HL-60 (cell line): Measurements from ENCODE around the gene GRID1.

Experiments
- DNase-seq, 2 experiments: peaks; one replicate each; pipeline ENCODE4 v3.0.0-alpha.2; 2010 to 2020; ENCODE audit warnings: low read depth in 1 of 2, low spot score in 1 of 2
- H3K27ac ChIP-seq: fragments of 250-450 bp; sonication (Bioruptor Pico); replicated peaks from 2 replicates; pipeline ENCODE4 v1.5.1; 2020; ENCODE audit warnings: mild to moderate bottlenecking, moderate library complexity
- H3K27me3 ChIP-seq: fragments of 250-450 bp; sonication (Bioruptor Pico); 2 replicates; pipeline ENCODE4 v1.5.1; 2021; ENCODE audit warnings: mild to moderate bottlenecking, moderate library complexity; ENCODE audit not compliant: insufficient read depth, poor library complexity, severe bottlenecking
- H3K4me3 ChIP-seq: replicated peaks from 2 replicates; pipeline ENCODE4 v1.5.1; 2011; ENCODE audit warnings: mild to moderate bottlenecking, control low read depth, low read length; ENCODE audit not compliant: insufficient read depth
- GABPA ChIP-seq: IDR thresholded peaks from 2 replicates; pipeline ENCODE4 v1.6.1; 2012; ENCODE audit warnings: low read depth
- POLR2AphosphoS5 ChIP-seq: IDR thresholded peaks from 2 replicates; pipeline ENCODE4 v1.6.1; 2012; ENCODE audit warnings: low read depth
- REST ChIP-seq: IDR thresholded peaks from 2 replicates; pipeline ENCODE4 v1.6.1; 2012; ENCODE audit warnings: low read depth; ENCODE audit not compliant: insufficient replicate concordance
- SPI1 ChIP-seq: IDR thresholded peaks from 2 replicates; pipeline ENCODE4 v1.6.1; 2012; ENCODE audit warnings: low read depth, mild to moderate bottlenecking, borderline replicate concordance
- TF ChIP-seq, protein P1 (sequence below): IDR thresholded peaks from one replicate; pipeline ENCODE4 v1.5.1; 2011; ENCODE audit warnings: low read length, control low read depth, inconsistent platforms; ENCODE audit not compliant: insufficient read depth

GRID1 gene

DNA sequence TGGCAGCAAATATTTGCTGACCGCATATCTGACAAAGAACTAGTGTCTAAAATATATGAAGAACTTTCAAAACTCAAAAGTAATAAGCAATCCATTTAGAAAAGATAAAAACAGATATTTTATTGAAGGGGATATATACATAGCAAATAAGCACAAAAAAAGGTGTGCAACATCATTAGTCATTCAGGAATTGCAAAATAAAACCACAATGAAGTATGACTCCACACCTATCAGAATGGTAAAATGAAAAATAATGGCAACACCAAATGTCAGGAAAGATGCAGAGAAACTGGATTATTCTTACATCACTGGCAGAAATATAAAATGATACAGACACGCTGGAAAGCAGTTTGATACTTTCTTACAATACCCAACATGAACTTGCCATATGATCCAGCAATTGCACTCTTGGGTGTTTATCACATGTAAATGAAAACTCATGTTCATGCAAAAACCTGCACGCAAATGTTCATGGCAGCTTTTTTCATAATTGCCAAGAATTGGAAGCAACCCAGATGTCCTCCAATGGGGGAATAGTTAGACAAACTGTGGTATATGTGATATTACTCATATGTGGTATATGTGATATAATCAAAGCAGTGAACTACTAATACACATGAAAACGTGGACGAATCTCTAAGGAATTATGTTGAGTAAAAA, 645.5 kb downstream of the GRID1 start:
- Histone ChIP-seq H3K4me3 (no peak overlapping the region), H3K27me3 (no peaks in the 10 kb centered on the region), H3K27ac (no peak overlapping the region)
- TF ChIP-seq POLR2AphosphoS5 (no peak), REST (no peak), GABPA (no peak), SPI1 (no peak)
- TF ChIP-seq, protein P1, sequence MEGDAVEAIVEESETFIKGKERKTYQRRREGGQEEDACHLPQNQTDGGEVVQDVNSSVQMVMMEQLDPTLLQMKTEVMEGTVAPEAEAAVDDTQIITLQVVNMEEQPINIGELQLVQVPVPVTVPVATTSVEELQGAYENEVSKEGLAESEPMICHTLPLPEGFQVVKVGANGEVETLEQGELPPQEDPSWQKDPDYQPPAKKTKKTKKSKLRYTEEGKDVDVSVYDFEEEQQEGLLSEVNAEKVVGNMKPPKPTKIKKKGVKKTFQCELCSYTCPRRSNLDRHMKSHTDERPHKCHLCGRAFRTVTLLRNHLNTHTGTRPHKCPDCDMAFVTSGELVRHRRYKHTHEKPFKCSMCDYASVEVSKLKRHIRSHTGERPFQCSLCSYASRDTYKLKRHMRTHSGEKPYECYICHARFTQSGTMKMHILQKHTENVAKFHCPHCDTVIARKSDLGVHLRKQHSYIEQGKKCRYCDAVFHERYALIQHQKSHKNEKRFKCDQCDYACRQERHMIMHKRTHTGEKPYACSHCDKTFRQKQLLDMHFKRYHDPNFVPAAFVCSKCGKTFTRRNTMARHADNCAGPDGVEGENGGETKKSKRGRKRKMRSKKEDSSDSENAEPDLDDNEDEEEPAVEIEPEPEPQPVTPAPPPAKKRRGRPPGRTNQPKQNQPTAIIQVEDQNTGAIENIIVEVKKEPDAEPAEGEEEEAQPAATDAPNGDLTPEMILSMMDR = no peak
- DNase-seq = no peak

GRCh38 chr10:85719408-85719807, 647.2 kb downstream of the GRID1 start:
- no peak overlapping the region for H3K27ac ChIP-seq
- TF ChIP-seq SPI1 = no peak
- no peak for TF ChIP-seq REST
- TF ChIP-seq, protein P1 = no peak
- no peak for TF ChIP-seq POLR2AphosphoS5
- no peak for TF ChIP-seq GABPA
- peak in 1 of 2 experiments; percentile 5 for DNase-seq
- no peak overlapping the region for H3K4me3 ChIP-seq
- H3K27me3 ChIP-seq = no peaks in the 10 kb centered on the region

GRCh38 chr10:85713885-85714284, 652.7 kb downstream of the GRID1 start:
- no peak for DNase-seq
- no peaks in the 10 kb centered on the region for H3K27me3 ChIP-seq
- no peak for TF ChIP-seq SPI1
- no peak for TF ChIP-seq POLR2AphosphoS5
- TF ChIP-seq GABPA = no peak
- TF ChIP-seq, protein P1 = no peak
- no peak for TF ChIP-seq REST
- no peak overlapping the region for H3K27ac ChIP-seq
- no peak overlapping the region for H3K4me3 ChIP-seq
